Measurements from ENCODE around the gene PSAT1. TPM values are rescaled to one million over a fixed set of nuclear protein-coding genes. Genes with fewer than 3 reads are reported as not detected.

Gene PSAT1
- total RNA-seq, 1 experiment from 2014 or later, result 179 TPM

DNA sequence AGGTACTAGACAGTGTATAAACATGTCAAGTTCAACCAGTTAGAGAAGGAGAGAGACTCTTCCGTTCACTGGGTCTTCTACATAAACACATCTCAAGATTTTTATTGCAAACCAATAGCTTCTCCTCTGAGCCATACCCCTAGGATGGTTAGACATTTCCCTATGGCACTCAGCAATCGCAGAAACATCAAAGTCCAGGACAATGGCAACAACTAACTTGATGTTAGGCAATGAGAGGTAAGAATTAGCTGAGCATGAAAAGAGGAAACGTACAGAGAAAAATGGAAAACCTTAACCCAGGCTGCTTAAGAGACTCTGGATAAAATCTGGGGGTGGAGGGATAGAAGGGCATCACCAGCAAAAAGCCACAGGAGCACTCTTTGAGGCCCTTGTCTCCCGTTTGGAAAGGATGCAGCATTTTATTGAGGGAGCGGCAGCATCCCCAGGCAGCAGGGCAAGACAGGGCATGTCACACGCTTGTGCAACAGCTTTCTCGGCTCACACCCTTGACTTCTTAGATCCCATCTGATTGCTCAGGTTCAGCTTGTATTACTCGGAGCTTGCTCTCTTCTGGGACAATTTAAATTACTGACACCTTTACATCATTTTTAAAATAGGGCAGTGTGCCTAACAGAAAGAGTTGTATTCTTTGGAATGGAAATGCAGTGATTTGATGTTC, 8.6 kb upstream of the PSAT1 start:
- CTCF ChIA-PET, result no interaction called here
- H3K36me3 ChIP-seq (ENCODE audit: insufficient read depth, low read length, poor library complexity, severe bottlenecking), result no peaks in the 10 kb centered on the region
- no TSS peak for BruUV-seq (replicated peaks)
- no peaks in the 10 kb centered on the region for H3K9me3 ChIP-seq (ENCODE audit: low read depth, low read length, poor library complexity, severe bottlenecking)
- H3K4me1 ChIP-seq (ENCODE audit: insufficient read depth, low read length, poor library complexity, severe bottlenecking), result no peaks in the 10 kb centered on the region
- H3K27ac ChIP-seq (ENCODE audit: low read depth, low read length, poor library complexity, severe bottlenecking), result no peak overlapping the region
- TF ChIP-seq, protein P1, sequence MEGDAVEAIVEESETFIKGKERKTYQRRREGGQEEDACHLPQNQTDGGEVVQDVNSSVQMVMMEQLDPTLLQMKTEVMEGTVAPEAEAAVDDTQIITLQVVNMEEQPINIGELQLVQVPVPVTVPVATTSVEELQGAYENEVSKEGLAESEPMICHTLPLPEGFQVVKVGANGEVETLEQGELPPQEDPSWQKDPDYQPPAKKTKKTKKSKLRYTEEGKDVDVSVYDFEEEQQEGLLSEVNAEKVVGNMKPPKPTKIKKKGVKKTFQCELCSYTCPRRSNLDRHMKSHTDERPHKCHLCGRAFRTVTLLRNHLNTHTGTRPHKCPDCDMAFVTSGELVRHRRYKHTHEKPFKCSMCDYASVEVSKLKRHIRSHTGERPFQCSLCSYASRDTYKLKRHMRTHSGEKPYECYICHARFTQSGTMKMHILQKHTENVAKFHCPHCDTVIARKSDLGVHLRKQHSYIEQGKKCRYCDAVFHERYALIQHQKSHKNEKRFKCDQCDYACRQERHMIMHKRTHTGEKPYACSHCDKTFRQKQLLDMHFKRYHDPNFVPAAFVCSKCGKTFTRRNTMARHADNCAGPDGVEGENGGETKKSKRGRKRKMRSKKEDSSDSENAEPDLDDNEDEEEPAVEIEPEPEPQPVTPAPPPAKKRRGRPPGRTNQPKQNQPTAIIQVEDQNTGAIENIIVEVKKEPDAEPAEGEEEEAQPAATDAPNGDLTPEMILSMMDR (conservative IDR thresholded peaks at IDR 0.05; ENCODE audit: low read depth, low read length), result no peak
- TF ChIP-seq EZH2 (IDR thresholded peaks at IDR 0.05; ENCODE audit: borderline replicate concordance, low read depth, low read length, poor library complexity, severe bottlenecking), result no peak
- no peak for DNase-seq (ENCODE audit: low spot score)
- intact Hi-C loops (cut with micrococcal nuclease; ENCODE audit: unreplicated experiment), result no loop called here
- no peak overlapping the region for H3K4me3 ChIP-seq (ENCODE audit: low read depth, low read length, poor library complexity, severe bottlenecking)
- no peaks in the 10 kb centered on the region for H3K27me3 ChIP-seq (replicated peaks; ENCODE audit: insufficient read depth, low read depth, low read length, poor library complexity)
- POLR2A ChIA-PET (ENCODE audit: low non-redundant PET), result no interaction called here

DNA sequence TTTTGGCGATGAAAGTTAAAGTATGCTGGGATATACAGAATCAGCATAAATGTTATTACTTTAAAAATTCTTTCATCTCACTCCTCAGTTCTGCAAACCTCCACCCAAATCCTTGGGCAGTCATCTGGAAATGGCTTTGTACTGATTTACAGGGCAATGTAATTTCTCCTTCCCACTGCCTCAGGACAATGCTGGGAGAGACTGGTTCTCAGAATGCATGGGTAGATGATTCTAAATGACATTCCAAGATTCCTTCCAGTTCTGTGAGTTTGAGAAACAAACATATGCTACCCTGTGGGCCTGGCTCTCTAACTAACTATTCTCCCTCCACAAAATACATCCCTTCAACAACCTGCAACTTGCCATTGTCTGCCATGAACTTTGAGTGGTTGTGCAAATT, 7.5 kb upstream of the PSAT1 start:
- Histone ChIP-seq H3K9me3 (ENCODE audit: low read depth, low read length, poor library complexity, severe bottlenecking) (no peaks in the 10 kb centered on the region), H3K4me1 (ENCODE audit: insufficient read depth, low read length, poor library complexity, severe bottlenecking) (no peaks in the 10 kb centered on the region), H3K36me3 (ENCODE audit: insufficient read depth, low read length, poor library complexity, severe bottlenecking) (no peaks in the 10 kb centered on the region), H3K27ac (ENCODE audit: low read depth, low read length, poor library complexity, severe bottlenecking) (no peak overlapping the region), H3K27me3 (replicated peaks; ENCODE audit: insufficient read depth, low read depth, low read length, poor library complexity) (no peaks in the 10 kb centered on the region), H3K4me3 (ENCODE audit: low read depth, low read length, poor library complexity, severe bottlenecking) (no peak overlapping the region)
- TF ChIP-seq, protein P1 (conservative IDR thresholded peaks at IDR 0.05; ENCODE audit: low read depth, low read length), result no peak
- TF ChIP-seq EZH2 (IDR thresholded peaks at IDR 0.05; ENCODE audit: borderline replicate concordance, low read depth, low read length, poor library complexity, severe bottlenecking), result no peak
- intact Hi-C loops (cut with micrococcal nuclease; ENCODE audit: unreplicated experiment), result no loop called here
- DNase-seq (ENCODE audit: low spot score), result no peak
- POLR2A ChIA-PET (ENCODE audit: low non-redundant PET), result no interaction called here
- CTCF ChIA-PET, result no interaction called here
- no TSS peak for BruUV-seq (replicated peaks)

DNA sequence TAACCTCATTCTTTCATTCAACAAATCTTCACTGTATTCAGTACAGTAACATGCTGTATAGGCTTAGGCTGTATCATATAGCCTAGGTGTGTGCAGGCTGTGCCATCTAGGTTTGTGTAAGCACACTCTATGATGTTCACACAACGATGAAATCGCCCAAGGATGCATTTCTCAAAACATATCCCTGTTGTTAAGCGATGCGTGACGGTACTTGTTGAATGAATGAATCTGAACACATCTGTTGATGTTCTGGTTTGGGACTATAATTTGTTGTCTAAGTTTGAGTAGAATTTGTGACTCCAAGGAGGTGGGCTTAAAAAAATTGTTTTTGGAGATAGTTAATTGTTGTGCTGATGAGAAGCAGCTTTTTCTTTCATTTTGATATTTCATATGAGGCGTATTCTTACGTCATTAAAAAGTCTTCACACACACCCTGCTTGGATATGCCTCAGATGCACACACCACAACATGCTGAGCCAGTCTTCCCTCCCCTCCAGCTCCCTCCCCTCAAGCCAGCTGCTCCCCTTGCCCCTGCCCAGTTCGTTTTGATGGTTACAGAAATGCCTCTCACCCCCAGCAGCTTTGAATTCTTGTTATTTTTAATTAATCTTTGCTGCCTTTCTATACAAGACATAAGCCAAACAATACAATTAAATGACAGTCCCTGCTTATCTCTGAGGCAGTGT, 5.5 kb upstream of the PSAT1 start:
- no peak overlapping the region for H3K27ac ChIP-seq (ENCODE audit: low read depth, low read length, poor library complexity, severe bottlenecking)
- no peak overlapping the region for H3K4me3 ChIP-seq (ENCODE audit: low read depth, low read length, poor library complexity, severe bottlenecking)
- no peak for DNase-seq (ENCODE audit: low spot score)
- CTCF ChIA-PET, result no interaction called here
- H3K4me1 ChIP-seq (ENCODE audit: insufficient read depth, low read length, poor library complexity, severe bottlenecking), result peaks cover 10% of the 10 kb centered on the region
- intact Hi-C loops (cut with micrococcal nuclease; ENCODE audit: unreplicated experiment), result no loop called here
- H3K9me3 ChIP-seq (ENCODE audit: low read depth, low read length, poor library complexity, severe bottlenecking), result no peaks in the 10 kb centered on the region
- POLR2A ChIA-PET (ENCODE audit: low non-redundant PET), result no interaction called here
- no peaks in the 10 kb centered on the region for H3K36me3 ChIP-seq (ENCODE audit: insufficient read depth, low read length, poor library complexity, severe bottlenecking)
- H3K27me3 ChIP-seq (replicated peaks; ENCODE audit: insufficient read depth, low read depth, low read length, poor library complexity), result no peaks in the 10 kb centered on the region
- BruUV-seq (replicated peaks), result no TSS peak
- no peak for TF ChIP-seq EZH2 (IDR thresholded peaks at IDR 0.05; ENCODE audit: borderline replicate concordance, low read depth, low read length, poor library complexity, severe bottlenecking)
- TF ChIP-seq, protein P1 (conservative IDR thresholded peaks at IDR 0.05; ENCODE audit: low read depth, low read length), result no peak
